ENCODE data around the gene CERS6. TPM values are rescaled to one million over a fixed set of nuclear protein-coding genes. Genes with fewer than 3 reads are reported as not detected.

The CERS6 gene
- total and polyA plus RNA-seq, 4 donors, result 4.2 to 20.4 (median 10.1) TPM

DNA sequence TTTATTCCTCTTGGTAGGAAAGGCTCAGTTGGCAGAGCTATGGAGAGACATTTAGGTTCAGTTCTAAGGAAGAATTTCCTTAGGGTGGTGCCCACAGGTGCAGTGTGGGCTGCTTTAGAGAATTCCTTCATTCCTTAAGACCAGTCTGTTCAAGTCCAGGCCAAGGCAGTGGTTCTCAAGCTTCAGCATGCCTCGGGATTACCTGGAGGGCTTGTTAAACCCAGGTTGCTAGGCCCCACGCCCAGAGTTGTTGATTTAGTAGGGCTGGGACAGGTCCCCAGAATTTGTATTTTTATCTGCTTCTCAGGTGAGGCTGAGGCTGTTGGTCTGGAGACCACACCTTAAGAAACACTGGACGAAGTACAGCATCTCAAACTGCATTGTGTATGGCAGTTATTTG is 68.9 kb downstream of the CERS6 start:
- H3K9me3 ChIP-seq (ENCODE audit: control insufficient read depth in 4 of 4, low read length in 3 of 4), result no peaks in the 10 kb centered on the region
- H3K4me3 ChIP-seq (ENCODE audit: low read depth in 1 of 3, low read length in 3 of 3), result no peak overlapping the region
- DNase-seq (ENCODE audit: low spot score), result no peak
- no peaks in the 10 kb centered on the region for H3K36me3 ChIP-seq (ENCODE audit: control insufficient read depth in 4 of 4, insufficient read depth in 3 of 4, low read depth in 1 of 4, low read length in 3 of 4)
- no peak overlapping the region for H3K27ac ChIP-seq (ENCODE audit: low read depth in 1 of 2, low read length in 2 of 2)
- no peak overlapping the region for H3K9ac ChIP-seq (ENCODE audit: low read depth in 1 of 2, low read length in 2 of 2)
- no peaks in the 10 kb centered on the region for H3K27me3 ChIP-seq (ENCODE audit: control insufficient read depth in 4 of 4, insufficient read depth in 4 of 4, low read length in 3 of 4)
- WGBS, result 89% methylated on average over 3 of the region's 3 CpGs
- no peaks in the 10 kb centered on the region for H3K4me1 ChIP-seq (ENCODE audit: control insufficient read depth in 4 of 4, insufficient read depth in 4 of 4, low read length in 3 of 4)
- TF ChIP-seq TAF1 (conservative IDR thresholded peaks at IDR 0.05) (no peak), MAX (IDR thresholded peaks at IDR 0.05) (no peak)
- TF ChIP-seq, protein P1, sequence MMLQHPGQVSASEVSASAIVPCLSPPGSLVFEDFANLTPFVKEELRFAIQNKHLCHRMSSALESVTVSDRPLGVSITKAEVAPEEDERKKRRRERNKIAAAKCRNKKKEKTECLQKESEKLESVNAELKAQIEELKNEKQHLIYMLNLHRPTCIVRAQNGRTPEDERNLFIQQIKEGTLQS (IDR thresholded peaks at IDR 0.05), result no peak

DNA sequence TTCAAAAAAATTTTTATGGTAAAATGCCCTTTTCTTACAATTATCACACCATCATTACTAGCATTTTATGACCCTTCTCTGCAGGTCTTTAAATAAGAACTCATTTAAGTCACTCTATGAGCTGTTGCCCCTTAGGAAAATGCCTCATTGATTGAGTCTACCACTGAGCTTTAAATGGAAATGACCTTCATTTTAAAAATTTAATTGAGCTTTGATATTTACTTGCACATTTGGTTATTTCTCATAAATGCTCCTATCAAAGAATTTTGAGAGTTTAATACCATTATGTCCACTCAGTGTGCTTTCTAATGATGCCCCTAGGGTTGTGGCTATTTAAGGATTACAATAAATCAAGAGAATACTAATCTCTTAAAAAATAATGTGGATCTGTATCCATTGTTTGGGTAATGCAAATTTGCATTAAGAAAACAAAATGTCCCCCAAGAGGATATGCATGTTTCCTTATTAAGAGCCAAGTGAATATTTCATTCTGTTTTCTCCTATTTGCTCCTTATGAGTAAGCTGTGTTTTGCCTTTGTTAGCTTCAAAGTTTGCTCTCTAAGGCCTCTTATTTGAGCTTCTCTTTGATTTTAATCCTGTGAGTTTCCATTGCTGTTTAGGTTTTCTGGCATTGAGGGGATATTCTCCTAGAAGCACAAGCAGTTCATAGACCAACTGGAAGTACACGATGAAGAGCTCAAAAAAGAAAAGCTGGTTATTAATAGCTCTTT is 69.8 kb downstream of the CERS6 start:
- H3K4me1 ChIP-seq (ENCODE audit: control insufficient read depth in 4 of 4, insufficient read depth in 4 of 4, low read length in 3 of 4), result no peaks in the 10 kb centered on the region
- H3K27ac ChIP-seq (ENCODE audit: low read depth in 1 of 2, low read length in 2 of 2), result no peak overlapping the region
- WGBS, result 86% methylated on average over 1 of the region's 1 CpG

DNA sequence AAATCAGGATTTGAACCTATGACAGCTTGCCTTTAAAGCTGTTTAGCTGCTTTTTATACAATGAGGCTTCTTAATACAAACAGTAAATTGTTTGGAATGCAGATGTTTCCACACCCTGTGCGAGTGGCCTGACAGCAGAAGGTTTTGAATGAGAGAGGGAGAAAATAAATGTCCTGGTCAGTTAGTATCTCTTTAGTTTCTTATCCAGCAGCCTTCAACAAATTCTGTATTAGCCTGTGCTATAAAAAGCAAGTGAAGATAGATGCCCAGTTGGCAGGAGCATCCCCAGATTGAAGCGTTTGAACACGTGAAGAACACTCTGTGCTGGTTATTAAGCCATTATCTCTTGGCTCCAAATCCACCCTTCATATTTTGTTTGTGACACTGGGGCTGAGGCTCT is 70.6 kb downstream of the CERS6 start:
- Histone ChIP-seq H3K27ac (ENCODE audit: low read depth in 1 of 2, low read length in 2 of 2) (no peak overlapping the region), H3K4me3 (ENCODE audit: low read depth in 1 of 3, low read length in 3 of 3) (no peak overlapping the region), H3K9me3 (ENCODE audit: control insufficient read depth in 4 of 4, low read length in 3 of 4) (no peaks in the 10 kb centered on the region), H3K9ac (ENCODE audit: low read depth in 1 of 2, low read length in 2 of 2) (no peak overlapping the region), H3K4me1 (ENCODE audit: control insufficient read depth in 4 of 4, insufficient read depth in 4 of 4, low read length in 3 of 4) (no peaks in the 10 kb centered on the region), H3K27me3 (ENCODE audit: control insufficient read depth in 4 of 4, insufficient read depth in 4 of 4, low read length in 3 of 4) (no peaks in the 10 kb centered on the region), H3K36me3 (ENCODE audit: control insufficient read depth in 4 of 4, insufficient read depth in 3 of 4, low read depth in 1 of 4, low read length in 3 of 4) (no peaks in the 10 kb centered on the region)
- no peak for DNase-seq (ENCODE audit: low spot score)
- 52% methylated on average over 3 of the region's 3 CpGs for WGBS
- TF ChIP-seq, protein P2, sequence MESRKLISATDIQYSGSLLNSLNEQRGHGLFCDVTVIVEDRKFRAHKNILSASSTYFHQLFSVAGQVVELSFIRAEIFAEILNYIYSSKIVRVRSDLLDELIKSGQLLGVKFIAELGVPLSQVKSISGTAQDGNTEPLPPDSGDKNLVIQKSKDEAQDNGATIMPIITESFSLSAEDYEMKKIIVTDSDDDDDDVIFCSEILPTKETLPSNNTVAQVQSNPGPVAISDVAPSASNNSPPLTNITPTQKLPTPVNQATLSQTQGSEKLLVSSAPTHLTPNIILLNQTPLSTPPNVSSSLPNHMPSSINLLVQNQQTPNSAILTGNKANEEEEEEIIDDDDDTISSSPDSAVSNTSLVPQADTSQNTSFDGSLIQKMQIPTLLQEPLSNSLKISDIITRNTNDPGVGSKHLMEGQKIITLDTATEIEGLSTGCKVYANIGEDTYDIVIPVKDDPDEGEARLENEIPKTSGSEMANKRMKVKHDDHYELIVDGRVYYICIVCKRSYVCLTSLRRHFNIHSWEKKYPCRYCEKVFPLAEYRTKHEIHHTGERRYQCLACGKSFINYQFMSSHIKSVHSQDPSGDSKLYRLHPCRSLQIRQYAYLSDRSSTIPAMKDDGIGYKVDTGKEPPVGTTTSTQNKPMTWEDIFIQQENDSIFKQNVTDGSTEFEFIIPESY (IDR thresholded peaks at IDR 0.05), result no peak
- no peak for TF ChIP-seq YY1 (IDR thresholded peaks at IDR 0.05)
- no peak for TF ChIP-seq MAX (IDR thresholded peaks at IDR 0.05)
- no peak for TF ChIP-seq EGR1 (IDR thresholded peaks at IDR 0.05; ENCODE audit: low read depth in 2 of 2)
- TF ChIP-seq, protein P3, sequence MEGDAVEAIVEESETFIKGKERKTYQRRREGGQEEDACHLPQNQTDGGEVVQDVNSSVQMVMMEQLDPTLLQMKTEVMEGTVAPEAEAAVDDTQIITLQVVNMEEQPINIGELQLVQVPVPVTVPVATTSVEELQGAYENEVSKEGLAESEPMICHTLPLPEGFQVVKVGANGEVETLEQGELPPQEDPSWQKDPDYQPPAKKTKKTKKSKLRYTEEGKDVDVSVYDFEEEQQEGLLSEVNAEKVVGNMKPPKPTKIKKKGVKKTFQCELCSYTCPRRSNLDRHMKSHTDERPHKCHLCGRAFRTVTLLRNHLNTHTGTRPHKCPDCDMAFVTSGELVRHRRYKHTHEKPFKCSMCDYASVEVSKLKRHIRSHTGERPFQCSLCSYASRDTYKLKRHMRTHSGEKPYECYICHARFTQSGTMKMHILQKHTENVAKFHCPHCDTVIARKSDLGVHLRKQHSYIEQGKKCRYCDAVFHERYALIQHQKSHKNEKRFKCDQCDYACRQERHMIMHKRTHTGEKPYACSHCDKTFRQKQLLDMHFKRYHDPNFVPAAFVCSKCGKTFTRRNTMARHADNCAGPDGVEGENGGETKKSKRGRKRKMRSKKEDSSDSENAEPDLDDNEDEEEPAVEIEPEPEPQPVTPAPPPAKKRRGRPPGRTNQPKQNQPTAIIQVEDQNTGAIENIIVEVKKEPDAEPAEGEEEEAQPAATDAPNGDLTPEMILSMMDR (IDR thresholded peaks at IDR 0.05; ENCODE audit: low read depth, low read length, missing input control), result no peak
- TF ChIP-seq SP1 (IDR thresholded peaks at IDR 0.05), result peak; percentile 43
- peak; percentile 22 for TF ChIP-seq NR2F2 (IDR thresholded peaks at IDR 0.05)
- TF ChIP-seq RXRA (IDR thresholded peaks at IDR 0.05), result no peak
- TF ChIP-seq HNF4G (IDR thresholded peaks at IDR 0.05), result no peak
- no peak for TF ChIP-seq TAF1 (conservative IDR thresholded peaks at IDR 0.05)
- TF ChIP-seq RAD21 (IDR thresholded peaks at IDR 0.05), result peak in 1 of 2 donors; percentile 29
- TF ChIP-seq JUND (IDR thresholded peaks at IDR 0.05), result no peak
- no peak for TF ChIP-seq GABPA (IDR thresholded peaks at IDR 0.05 in 1 of 2, conservative IDR thresholded peaks at IDR 0.05 in 1 of 2)

More for the DNA sequence above, 69.8 kb downstream of the CERS6 start:
- H3K36me3 ChIP-seq (ENCODE audit: control insufficient read depth in 4 of 4, insufficient read depth in 3 of 4, low read depth in 1 of 4, low read length in 3 of 4), result no peaks in the 10 kb centered on the region
- no peak overlapping the region for H3K9ac ChIP-seq (ENCODE audit: low read depth in 1 of 2, low read length in 2 of 2)
- TF ChIP-seq, protein P3 (IDR thresholded peaks at IDR 0.05; ENCODE audit: low read depth, low read length, missing input control), result no peak
- TF ChIP-seq GABPA (IDR thresholded peaks at IDR 0.05 in 1 of 2, conservative IDR thresholded peaks at IDR 0.05 in 1 of 2) (no peak), RAD21 (IDR thresholded peaks at IDR 0.05) (no peak), TAF1 (conservative IDR thresholded peaks at IDR 0.05) (no peak), RXRA (IDR thresholded peaks at IDR 0.05) (no peak), FOXA1 (IDR thresholded peaks at IDR 0.05) (no peak), HNF4A (conservative IDR thresholded peaks at IDR 0.05) (no peak), MAX (IDR thresholded peaks at IDR 0.05) (no peak), EGR1 (IDR thresholded peaks at IDR 0.05; ENCODE audit: low read depth in 2 of 2) (no peak)
- TF ChIP-seq, protein P1 (IDR thresholded peaks at IDR 0.05), result no peak
- no peak overlapping the region for H3K4me3 ChIP-seq (ENCODE audit: low read depth in 1 of 3, low read length in 3 of 3)
- H3K27me3 ChIP-seq (ENCODE audit: control insufficient read depth in 4 of 4, insufficient read depth in 4 of 4, low read length in 3 of 4), result no peaks in the 10 kb centered on the region
- no peaks in the 10 kb centered on the region for H3K9me3 ChIP-seq (ENCODE audit: control insufficient read depth in 4 of 4, low read length in 3 of 4)
- DNase-seq (ENCODE audit: low spot score), result no peak

Data from liver (tissue), 9 donors.